ENCODE data around the gene TAMM41.
A peak's percentile ranks its signal among the peaks of the same experiment; 100 is the strongest.
"Not testable (repeated sequence)": the region's sequence is repeated elsewhere in the genome, so short reads cannot be mapped to it uniquely, and the experiment has no call there.

Gene TAMM41

GRCh38 chr3:11810276-11810675 lies 36.4 kb downstream of the TAMM41 start:
- DNase-seq, result no peak

GRCh38 chr3:11808231-11808630 lies 38.5 kb downstream of the TAMM41 start:
- DNase-seq, result no peak

DNA sequence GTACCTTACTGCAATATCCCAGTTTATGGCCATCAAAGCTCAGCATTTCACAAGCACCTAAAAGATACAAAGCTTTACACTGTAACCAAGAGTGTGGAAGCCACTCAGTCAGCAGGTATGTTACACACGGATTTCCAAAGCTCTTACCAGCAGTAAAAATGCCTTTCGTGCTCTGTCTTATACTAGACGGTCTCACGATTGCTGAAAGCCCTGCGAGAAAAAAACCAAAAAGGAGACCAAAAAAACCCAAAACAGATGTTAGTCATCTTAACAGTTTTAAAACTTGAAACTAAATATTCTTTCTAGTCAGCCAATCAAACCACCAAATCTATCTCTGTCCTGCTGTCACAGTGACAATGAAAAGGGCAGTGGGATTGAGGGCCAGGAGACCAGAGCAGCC lies 39.0 kb downstream of the TAMM41 start:
- no peak for DNase-seq

DNA sequence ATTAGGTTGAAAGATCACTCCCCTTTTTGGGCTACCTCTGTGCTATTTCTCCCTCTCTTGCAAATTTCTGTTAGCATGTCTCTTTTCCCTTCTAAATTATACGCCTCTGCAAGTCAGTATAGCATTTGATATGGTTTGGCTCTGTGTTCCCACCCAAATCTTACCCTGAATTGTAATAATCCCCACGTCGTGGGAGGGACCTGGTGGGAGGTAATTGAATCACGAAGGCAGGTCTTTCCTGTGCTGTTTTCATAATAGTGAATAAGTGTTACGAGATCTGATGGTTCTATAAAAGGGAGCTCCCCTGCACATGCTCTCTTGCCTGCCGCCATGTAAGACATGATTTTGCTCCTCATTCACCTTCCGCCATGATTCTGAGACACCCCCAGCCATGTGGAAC lies 41.0 kb downstream of the TAMM41 start:
- DNase-seq, result no peak

DNA sequence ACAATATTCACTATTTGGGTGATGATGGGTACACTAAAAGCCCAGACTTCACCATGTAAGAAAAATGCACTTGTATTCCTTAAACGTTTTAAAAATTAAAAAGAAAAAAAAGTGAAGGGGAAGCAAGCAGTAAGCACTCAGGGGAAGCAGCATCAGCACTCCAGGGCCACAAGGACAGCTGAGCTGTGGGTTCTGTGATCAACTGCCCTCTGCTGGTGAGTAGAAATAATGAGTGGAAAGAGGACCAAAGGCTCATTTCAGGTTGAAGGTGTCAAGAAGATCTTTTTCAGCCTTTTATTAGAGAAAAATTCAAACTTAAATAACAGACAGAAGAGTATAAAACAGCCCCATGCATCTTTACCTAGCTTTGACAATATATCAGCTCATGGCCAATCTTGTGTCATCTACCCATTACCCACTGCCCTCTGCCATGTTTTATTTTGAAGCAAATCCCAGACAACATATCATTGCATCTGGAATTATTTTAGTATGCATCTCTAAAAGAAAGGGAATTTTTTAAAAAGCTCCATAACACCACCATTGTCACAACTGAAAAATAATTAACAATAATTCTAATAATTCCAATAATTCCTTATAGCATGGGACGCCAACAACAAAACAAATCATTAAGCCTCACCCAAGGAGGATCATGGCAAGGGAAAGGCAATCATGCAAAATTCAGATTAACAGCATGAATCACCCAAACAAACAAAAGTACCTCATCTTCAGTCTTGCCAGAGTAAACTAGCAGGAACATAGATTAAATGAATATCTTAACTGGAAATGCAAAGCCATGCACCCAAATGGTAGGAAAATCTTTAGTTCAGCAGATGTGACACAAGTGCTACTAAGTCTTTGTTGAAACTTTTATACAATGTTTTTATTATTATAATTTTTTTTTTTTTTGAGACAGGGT lies 42.5 kb downstream of the TAMM41 start:
- peak; percentile 45 for DNase-seq

DNA sequence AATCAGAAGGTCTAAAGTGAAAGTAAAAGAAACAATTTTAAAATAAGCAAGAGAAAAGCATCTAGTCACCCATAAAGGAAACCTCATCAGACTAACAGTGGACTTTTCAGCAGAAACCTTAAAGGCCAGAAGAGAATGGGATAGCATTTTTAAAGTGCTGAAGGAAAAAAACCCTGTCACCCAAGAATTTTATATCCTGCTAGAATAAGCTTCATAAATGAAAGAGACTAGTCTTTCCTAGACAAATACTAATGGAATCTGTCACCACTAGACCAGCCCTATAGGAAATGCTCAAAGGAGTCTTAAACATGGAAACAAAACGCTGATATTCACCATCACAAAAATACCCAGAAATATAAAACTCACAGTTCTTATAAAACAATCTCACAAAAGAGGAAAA lies 46.9 kb downstream of the TAMM41 start:
- no peak for DNase-seq

GRCh38 chr3:11794927-11795326 lies 51.8 kb downstream of the TAMM41 start:
- DNase-seq, result no peak

DNA sequence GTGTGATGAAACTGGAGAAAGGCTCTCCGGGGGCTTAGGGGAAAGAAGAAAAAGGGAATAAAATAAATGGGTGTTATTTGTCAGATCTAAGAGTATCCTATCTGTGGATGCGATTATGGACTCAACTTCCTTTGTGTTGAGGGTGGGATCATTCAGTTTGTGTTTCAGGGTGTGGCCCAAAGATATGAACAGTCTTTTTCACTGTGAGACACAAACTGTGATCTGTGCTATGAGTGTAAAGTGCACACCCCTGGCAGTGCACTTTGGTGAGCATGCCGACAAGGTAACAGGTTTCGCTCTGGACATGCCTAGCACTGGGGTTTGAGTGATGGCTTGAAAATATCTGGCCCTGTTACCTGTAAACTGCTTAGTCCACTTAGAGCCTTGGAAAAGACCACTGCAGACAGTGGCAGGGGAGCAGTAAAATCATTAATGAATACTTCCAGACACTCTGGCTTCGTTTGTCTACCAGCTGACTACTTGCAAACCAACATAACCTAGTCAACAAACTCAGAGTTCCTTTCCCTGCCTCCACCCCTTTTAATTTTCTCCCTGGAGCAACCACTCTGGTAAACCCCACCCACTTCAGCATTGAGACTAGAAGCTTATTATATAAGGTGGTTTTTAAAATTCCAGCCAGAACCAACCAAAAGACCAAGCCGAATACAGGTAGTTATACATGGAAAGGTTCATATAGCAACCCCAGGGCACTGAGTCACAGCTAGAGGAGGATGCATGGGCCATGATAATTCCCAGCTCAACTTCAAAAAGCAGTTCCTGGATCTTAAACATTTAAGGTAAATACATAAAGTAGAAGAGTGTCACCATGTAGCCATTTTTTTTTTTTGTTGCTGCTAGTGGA lies 55.1 kb downstream of the TAMM41 start:
- DNase-seq, result no peak

- DNase-seq, result no peak
These were observed 57.3 kb downstream of the TAMM41 start for GRCh38 chr3:11789412-11789811.

- no peak for DNase-seq
These were observed 61.7 kb downstream of the TAMM41 start for GRCh38 chr3:11784971-11785377.

DNA sequence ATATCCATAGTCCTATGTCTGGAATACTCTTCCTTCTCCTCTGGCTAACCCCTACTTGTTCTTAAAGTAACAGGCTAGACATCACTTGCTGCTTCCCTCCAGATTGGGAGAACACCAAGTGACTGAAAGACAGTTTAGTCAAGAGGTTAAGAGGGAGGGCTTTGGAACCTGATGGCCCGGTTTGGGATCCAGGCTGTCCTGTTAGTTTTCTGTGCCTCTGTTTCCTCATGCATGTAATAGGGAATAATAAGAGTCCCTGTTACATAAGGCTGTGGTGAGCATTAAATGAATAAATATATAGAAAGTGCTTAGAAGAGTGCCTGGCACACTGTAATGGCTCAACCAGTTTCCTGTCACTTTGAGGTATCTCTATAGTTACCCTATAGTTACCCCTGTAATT lies 66.3 kb downstream of the TAMM41 start:
- no peak for DNase-seq

DNA sequence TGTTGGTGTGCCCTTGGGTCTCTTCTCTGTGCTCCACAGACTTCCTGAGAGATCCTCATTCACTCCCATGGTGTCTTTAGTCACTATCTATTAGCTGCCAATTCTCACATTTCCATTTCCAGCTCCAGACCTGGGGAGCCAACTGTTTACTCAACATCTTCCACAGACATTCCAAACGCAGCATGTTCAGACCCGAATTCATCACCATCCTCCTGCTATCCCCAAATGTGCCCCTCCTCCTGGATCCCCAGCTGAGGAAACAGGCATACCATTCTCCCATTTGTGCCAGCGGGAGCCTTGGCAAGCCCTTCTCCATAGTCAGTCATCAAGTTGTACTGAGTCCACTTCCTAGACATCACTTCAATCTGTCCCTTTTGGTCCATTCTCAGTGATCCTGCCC lies 67.1 kb downstream of the TAMM41 start:
- DNase-seq, result no peak

GRCh38 chr3:11778248-11778647 lies 68.4 kb downstream of the TAMM41 start:
- no peak for DNase-seq

DNA sequence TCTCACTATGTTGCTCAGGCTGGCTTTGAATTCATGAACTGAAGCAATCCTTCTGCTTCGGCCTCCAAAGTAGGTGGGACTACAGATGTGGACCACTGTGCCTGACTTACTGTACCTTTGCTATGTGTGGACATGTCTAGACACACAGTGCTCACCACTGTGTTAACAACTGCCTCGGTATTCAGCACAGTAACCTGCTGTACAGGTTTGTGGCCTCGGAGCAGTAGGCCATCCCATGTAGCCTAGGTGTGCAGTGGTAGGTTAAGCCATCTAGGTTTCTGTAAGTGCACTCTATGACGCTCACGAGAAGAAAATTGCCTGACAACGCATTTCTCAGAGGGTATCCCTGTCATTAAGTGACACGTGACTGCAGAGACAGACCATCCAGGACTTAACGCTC lies 70.3 kb downstream of the TAMM41 start:
- no peak for DNase-seq

DNA sequence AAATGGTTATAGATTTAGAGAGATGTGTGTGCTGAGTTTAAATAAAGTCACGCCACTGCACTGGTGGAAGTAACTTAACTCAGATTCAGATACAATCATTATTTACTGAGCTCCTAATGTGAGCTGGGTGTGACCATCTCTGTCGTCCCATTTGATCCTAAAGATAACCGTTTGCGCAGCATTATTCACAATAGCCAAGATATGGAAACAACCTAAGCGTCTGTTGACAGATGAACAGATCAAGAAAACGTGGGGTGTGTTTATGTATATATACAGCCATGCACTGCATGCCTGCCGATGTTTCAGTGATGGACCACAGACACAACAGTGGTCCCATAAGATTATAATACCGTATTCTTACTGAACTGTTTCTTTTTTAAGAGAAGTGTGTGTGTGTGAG lies 71.2 kb downstream of the TAMM41 start:
- DNase-seq, result no peak

- no peak for DNase-seq
These were observed 72.3 kb downstream of the TAMM41 start for GRCh38 chr3:11774296-11774877.

DNA sequence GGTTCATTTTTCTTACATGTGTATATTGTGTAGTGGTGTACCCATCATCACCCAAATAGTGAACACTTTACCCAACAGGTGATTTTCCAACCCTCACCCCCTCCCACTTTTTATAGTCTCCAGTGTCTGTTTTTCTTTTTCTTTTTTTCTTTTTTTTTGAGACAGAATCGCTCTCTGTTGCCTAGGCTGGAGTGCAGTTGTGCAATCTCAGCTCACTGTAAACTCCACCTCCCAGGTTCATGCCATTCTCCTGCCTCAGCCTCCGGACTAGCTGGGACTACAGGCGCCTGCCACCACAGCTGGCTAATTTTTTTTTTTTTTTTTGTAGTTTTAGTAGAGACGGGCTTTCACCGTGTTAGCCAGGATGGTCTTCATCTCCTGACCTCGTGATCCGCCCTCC lies 74.8 kb downstream of the TAMM41 start:
- not testable (repeated sequence) for DNase-seq

GRCh38 chr3:11770477-11771391 lies 76.0 kb downstream of the TAMM41 start:
- peak; percentile 88 for DNase-seq

DNA sequence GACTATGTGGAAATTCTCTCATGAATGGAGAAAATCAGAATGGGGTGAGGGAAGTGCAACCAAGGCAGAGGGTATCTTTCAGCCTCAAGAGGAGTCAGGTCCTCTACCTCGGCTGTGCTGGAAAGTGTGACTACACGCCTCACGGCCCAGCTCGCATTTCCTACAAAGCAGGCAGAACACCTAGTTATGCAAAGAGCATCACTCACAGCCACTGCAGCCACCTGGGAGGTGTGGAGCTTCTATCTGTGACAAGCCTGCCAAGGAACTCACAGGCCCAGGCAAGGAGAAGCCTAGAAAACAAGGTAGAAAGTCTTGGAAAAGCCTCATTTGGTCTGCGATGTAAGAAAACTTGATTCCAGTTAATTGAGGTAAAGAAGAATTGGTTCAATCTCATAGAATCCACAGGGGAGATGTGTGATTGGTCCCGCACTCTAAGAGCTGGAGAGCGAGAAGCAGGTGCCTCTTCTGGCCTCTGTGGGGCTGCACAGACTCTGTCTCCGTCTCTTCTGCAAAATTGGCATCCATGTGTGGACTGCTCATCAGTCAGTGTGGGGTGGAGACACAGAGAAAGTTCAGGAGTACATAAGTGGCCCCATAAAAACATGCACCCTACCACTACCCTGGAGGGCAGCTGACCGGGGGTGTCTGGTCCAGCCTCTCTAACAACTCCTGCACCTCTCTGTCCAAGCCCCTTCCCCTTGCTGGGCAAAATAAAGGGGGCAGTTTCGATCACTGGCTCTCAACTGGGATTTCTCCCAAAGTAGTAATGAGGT lies 76.8 kb downstream of the TAMM41 start:
- DNase-seq, result no peak

GRCh38 chr3:11768604-11769003 lies 78.1 kb downstream of the TAMM41 start:
- DNase-seq, result no peak

DNA sequence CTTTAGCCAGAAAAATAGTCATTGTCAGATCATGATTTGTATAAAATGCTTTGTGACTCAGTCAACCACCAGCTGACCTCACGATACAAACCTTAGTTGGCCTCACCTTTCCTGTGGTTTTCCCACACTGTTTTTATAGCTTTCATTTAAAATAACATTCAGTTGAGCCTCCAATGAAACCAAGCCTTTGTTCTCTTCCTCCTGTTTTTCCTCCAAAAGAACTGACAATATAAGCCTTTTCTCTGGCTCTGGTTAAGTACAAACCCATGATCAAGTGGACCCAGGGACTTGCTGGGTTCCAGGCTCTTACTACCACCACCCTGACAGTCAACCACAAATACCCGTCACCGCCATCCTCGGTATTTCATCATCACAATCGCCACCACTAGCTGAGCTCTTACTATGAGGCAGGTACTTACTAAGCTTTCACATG lies 81.7 kb downstream of the TAMM41 start:
- no peak for DNase-seq

- DNase-seq, result no peak
These were observed 86.7 kb downstream of the TAMM41 start for GRCh38 chr3:11759996-11760395.
